A549 (cell line): ENCODE results near the gene DPYD. TPM values are rescaled to one million over a fixed set of nuclear protein-coding genes. Genes with fewer than 3 reads are reported as not detected.

Experiments
- ATAC-seq, 2 experiments: fragments of 200-7000 bp in 1 of 2; fragments of >200 bp in 1 of 2; cut with Nextera tagmentation in 1 of 2; cut with Tn5 transposase in 1 of 2; 3 replicates each; pipeline versions ENCODE4 v1.8.0 to v1.9.1; 2018 to 2020; ENCODE audit warnings: mild to moderate bottlenecking in 1 of 2, moderate library complexity in 1 of 2
- CTCF ChIA-PET: fragments of 300-600 bp; sonication (Branson Sonifier 250); formaldehyde crosslinking; extraction: SDS; loops from one replicate; lab custom pipeline; 2021; ENCODE audit warnings: antibody characterized with exemption, inconsistent platforms; lab: Yijun Ruan, JAX
- POLR2A ChIA-PET: fragments of 350-600 bp; formaldehyde crosslinking; extraction: SDS; loops from one replicate; lab custom pipeline; 2021; ENCODE audit warnings: antibody characterized with exemption, inconsistent platforms; lab: Yijun Ruan, JAX
- DNase-seq, 2 experiments: peaks; one replicate each; pipeline versions ENCODE4 v3.0.0 to v3.0.0-alpha.2; 2011 to 2016; ENCODE audit warnings: low read depth in 1 of 2, low spot score in 1 of 2
- FAIRE-seq: peaks from 2 replicates; lab custom pipeline; 2011; peaks lifted over from hg19 to GRCh38; lab: Jason Lieb, UNC
- H3K27ac ChIP-seq, 2 experiments: fragments of >200 bp; sonication (Bioruptor Twin); formaldehyde crosslinking; 3 replicates each; pipeline ENCODE4 v1.5.1; 2016 to 2017
- H3K4me1 ChIP-seq: fragments of >200 bp; sonication (Bioruptor Twin); formaldehyde crosslinking; 3 replicates; pipeline ENCODE4 v1.6.1; 2016
- H3K4me2 ChIP-seq: fragments of >200 bp; sonication (Bioruptor Twin); formaldehyde crosslinking; 3 replicates; pipeline ENCODE4 v1.6.1; 2016
- H3K4me3 ChIP-seq: fragments of >200 bp; sonication (Bioruptor Twin); formaldehyde crosslinking; 3 replicates; pipeline ENCODE4 v1.5.1; 2016
- H3K9me3 ChIP-seq: fragments of >200 bp; sonication (Bioruptor Twin); formaldehyde crosslinking; 3 replicates; pipeline ENCODE4 v1.6.1; 2016
- BHLHE40 ChIP-seq: IDR thresholded peaks from 2 replicates; pipeline ENCODE4 v1.6.1; 2012; ENCODE audit warnings: low read depth, low read length, inconsistent platforms
- CBX2 ChIP-seq: fragments of 200-600 bp; sonication (generic); IDR thresholded peaks from 2 replicates; pipeline ENCODE4 v1.6.1; 2016; ENCODE audit warnings: low read depth, mild to moderate bottlenecking, borderline replicate concordance
- CBX8 ChIP-seq: fragments of 200-600 bp; sonication (generic); IDR thresholded peaks from 2 replicates; pipeline ENCODE4 v1.6.1; 2016
- CHD2 ChIP-seq: fragments of 150-350 bp; IDR thresholded peaks from 2 replicates; pipeline ENCODE4 v1.6.1; 2014; ENCODE audit warnings: low read length; ENCODE audit not compliant: partially characterized antibody
- CHD4 ChIP-seq: fragments of 200-600 bp; sonication (generic); IDR thresholded peaks from 2 replicates; pipeline ENCODE4 v1.6.1; 2016; ENCODE audit warnings: antibody characterized with exemption, mild to moderate bottlenecking, borderline replicate concordance
- EP300 ChIP-seq, 2 experiments: fragments of >200 bp; sonication (Bioruptor Twin); formaldehyde crosslinking; IDR thresholded peaks; 2 replicates in 1 of 2; 3 replicates in 1 of 2; pipeline ENCODE4 v1.6.1; 2016 to 2017
- FOXS1 ChIP-seq: fragments of 250-450 bp; sonication (Bioruptor Pico); IDR thresholded peaks from 2 replicates; pipeline ENCODE4 v1.5.0; 2020; ENCODE audit warnings: mild to moderate bottlenecking, moderate library complexity
- HDAC2 ChIP-seq: fragments of 200-600 bp; sonication (generic); IDR thresholded peaks from 2 replicates; pipeline ENCODE4 v1.6.1; 2016
- HOXA7 ChIP-seq: fragments of 250-450 bp; sonication (Bioruptor Pico); IDR thresholded peaks from 2 replicates; pipeline ENCODE4 v1.5.0; 2020; ENCODE audit warnings: mild to moderate bottlenecking, moderate library complexity
- HOXB5 ChIP-seq: fragments of 250-450 bp; sonication (Bioruptor Pico); IDR thresholded peaks from 2 replicates; pipeline ENCODE4 v1.5.0; 2020; ENCODE audit warnings: mild to moderate bottlenecking, moderate library complexity
- KDM5A ChIP-seq: fragments of 200-600 bp; sonication (generic); IDR thresholded peaks from 2 replicates; pipeline ENCODE4 v1.6.1; 2016; ENCODE audit warnings: antibody characterized with exemption, mild to moderate bottlenecking
- MAZ ChIP-seq: fragments of 150-350 bp; IDR thresholded peaks from 2 replicates; pipeline ENCODE4 v1.6.1; 2014; ENCODE audit warnings: antibody characterized with exemption, low read depth, low read length, borderline replicate concordance
- NR3C1 ChIP-seq: fragments of >200 bp; sonication (Bioruptor Twin); formaldehyde crosslinking; IDR thresholded peaks from 3 replicates; pipeline ENCODE4 v1.6.1; 2017
- SREBF2 ChIP-seq: fragments of 450-650 bp; IDR thresholded peaks from 2 replicates; pipeline ENCODE4 v1.6.1; 2014; ENCODE audit warnings: mild to moderate bottlenecking, moderate library complexity
- TP53 ChIP-seq: fragments of 250-450 bp; sonication (Bioruptor Pico); IDR thresholded peaks from 2 replicates; pipeline ENCODE4 v1.5.0; 2021; ENCODE audit warnings: mild to moderate bottlenecking, moderate library complexity
- ZNF302 ChIP-seq: fragments of 250-450 bp; sonication (Bioruptor Pico); IDR thresholded peaks from 2 replicates; pipeline ENCODE4 v1.9.0; 2021; ENCODE audit warnings: inconsistent platforms, mild to moderate bottlenecking, moderate library complexity
- ZSCAN20 ChIP-seq: fragments of 250-450 bp; sonication (Bioruptor Pico); IDR thresholded peaks from 2 replicates; pipeline ENCODE4 v1.8.0; 2022; ENCODE audit warnings: mild to moderate bottlenecking, moderate library complexity
- WGBS: methylation state at CpG from one replicate; pipeline ENCODE4 v1.1.6; 2017; ENCODE audit errors: missing lambda C conversion rate; 5-methylcytosine and 5-hydroxymethylcytosine counted together
- polyA plus RNA-seq, 4 experiments: library from polyadenylated mRNA; depleted of rRNA in 3 of 4; stranded (reverse); fragments of >200 nt; fragmentation: RNase III in 1 of 4; extraction: RNeasy Plus Mini Kit Qiagen cat#74134 plus additional on column Dnase treatment in 1 of 4; gene quantifications; 2 replicates in 3 of 4; 3 replicates in 1 of 4; pipeline ENCODE4 v1.2.3, GENCODE V29; 2011 to 2017
- TF ChIP-seq, protein P1 (sequence below): fragments of >200 bp; sonication (Bioruptor Twin); formaldehyde crosslinking; IDR thresholded peaks from 2 replicates; pipeline ENCODE4 v1.6.1; 2016
- TF ChIP-seq, protein P2 (sequence below): fragments of 250-450 bp; sonication (Bioruptor Pico); IDR thresholded peaks from 2 replicates; pipeline ENCODE4 v1.5.0; 2020; ENCODE audit warnings: low read depth, mild to moderate bottlenecking, moderate library complexity
- TF ChIP-seq, protein P3 (sequence below): fragments of >200 bp; sonication (Bioruptor Twin); formaldehyde crosslinking; IDR thresholded peaks from 3 replicates; pipeline ENCODE4 v1.5.1; 2016
- TF ChIP-seq, protein P4 (sequence below): IDR thresholded peaks from 2 replicates; pipeline ENCODE4 v1.6.1; 2012
- TF ChIP-seq, protein P5 (sequence below): fragments of 150-350 bp; IDR thresholded peaks from 2 replicates; pipeline ENCODE4 v1.6.1; 2014; ENCODE audit warnings: low read depth, mild to moderate bottlenecking, low read length

Gene DPYD
- polyA plus RNA-seq, 2 of the 4 experiments (the other 2 are of a cell fraction): 5.9 to 7.5 TPM

DNA sequence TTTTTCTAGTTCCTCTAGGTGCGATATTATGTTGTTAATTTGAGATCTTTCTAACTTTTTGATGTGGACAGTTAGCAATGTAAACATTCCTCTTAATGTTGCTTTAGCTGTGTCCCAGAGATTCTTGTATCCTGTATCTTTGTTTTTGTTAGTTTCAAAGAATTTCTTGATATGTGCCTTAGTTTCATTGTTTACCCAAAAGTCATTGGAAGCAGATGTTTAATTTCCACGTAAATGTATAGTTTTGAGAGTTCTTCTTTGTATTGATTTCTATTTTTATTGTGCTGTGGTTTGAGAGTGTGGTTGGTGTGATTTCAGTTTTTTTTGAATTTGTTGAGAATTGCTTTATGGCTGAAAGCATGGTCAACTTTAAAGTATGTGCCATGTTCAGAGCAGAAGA is 879.8 kb downstream of the DPYD start:
- no peak for FAIRE-seq
- Histone ChIP-seq H3K4me1 (no peaks in the 10 kb centered on the region), H3K9me3 (no peaks in the 10 kb centered on the region), H3K27ac (no peak overlapping the region), H3K4me2 (no peak overlapping the region)
- POLR2A ChIA-PET: no interaction called here
- 11% methylated on average over 2 of the region's 2 CpGs for WGBS
- no peak for DNase-seq
- TF ChIP-seq EP300 (IDR thresholded peaks at IDR 0.05) (no peak), HOXB5 (no peak), CBX8 (no peak), HDAC2 (no peak), CHD2 (no peak), HOXA7 (no peak), ZSCAN20 (no peak), NR3C1 (no peak), BHLHE40 (no peak), MAZ (no peak), CHD4 (no peak), KDM5A (no peak)
- TF ChIP-seq, protein P1, sequence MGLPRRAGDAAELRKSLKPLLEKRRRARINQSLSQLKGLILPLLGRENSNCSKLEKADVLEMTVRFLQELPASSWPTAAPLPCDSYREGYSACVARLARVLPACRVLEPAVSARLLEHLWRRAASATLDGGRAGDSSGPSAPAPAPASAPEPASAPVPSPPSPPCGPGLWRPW: no peak
- TF ChIP-seq, all 56 proteins: peak for 0
- H3K4me3 ChIP-seq: no peak overlapping the region
- ATAC-seq: no peak
- CTCF ChIA-PET: no interaction called here

DNA sequence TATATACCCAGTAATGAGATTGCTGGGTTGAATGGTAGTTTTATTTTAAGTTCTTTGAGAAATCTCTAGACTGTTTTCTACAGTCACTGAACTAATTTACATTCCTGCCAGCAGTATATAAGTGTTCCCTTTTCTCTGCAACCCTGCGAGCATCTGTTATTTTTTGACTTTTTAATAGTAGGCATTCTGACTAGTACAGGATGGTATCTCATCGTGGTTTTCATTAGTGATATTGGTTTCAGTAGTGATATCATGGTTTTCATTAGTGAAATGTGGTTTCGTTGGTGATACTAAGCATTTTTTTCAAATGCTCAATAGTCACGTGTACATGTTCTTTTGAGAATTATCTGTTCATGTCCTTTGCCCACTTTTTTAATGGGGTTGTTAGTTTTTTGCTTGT is 882.4 kb downstream of the DPYD start:
- no peak overlapping the region for H3K4me3 ChIP-seq
- no peaks in the 10 kb centered on the region for H3K4me1 ChIP-seq
- TF ChIP-seq SREBF2: no peak
- TF ChIP-seq FOXS1 (CRISPR knock-in tag): no peak
- TF ChIP-seq, protein P2, sequence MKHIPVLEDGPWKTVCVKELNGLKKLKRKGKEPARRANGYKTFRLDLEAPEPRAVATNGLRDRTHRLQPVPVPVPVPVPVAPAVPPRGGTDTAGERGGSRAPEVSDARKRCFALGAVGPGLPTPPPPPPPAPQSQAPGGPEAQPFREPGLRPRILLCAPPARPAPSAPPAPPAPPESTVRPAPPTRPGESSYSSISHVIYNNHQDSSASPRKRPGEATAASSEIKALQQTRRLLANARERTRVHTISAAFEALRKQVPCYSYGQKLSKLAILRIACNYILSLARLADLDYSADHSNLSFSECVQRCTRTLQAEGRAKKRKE (CRISPR knock-in tag): no peak
- no peak for TF ChIP-seq CBX8
- TF ChIP-seq TP53 (CRISPR knock-in tag): no peak
- no peak for TF ChIP-seq CHD4
- TF ChIP-seq, protein P3, sequence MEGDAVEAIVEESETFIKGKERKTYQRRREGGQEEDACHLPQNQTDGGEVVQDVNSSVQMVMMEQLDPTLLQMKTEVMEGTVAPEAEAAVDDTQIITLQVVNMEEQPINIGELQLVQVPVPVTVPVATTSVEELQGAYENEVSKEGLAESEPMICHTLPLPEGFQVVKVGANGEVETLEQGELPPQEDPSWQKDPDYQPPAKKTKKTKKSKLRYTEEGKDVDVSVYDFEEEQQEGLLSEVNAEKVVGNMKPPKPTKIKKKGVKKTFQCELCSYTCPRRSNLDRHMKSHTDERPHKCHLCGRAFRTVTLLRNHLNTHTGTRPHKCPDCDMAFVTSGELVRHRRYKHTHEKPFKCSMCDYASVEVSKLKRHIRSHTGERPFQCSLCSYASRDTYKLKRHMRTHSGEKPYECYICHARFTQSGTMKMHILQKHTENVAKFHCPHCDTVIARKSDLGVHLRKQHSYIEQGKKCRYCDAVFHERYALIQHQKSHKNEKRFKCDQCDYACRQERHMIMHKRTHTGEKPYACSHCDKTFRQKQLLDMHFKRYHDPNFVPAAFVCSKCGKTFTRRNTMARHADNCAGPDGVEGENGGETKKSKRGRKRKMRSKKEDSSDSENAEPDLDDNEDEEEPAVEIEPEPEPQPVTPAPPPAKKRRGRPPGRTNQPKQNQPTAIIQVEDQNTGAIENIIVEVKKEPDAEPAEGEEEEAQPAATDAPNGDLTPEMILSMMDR: no peak
- TF ChIP-seq CBX2: no peak
- TF ChIP-seq, protein P4, sequence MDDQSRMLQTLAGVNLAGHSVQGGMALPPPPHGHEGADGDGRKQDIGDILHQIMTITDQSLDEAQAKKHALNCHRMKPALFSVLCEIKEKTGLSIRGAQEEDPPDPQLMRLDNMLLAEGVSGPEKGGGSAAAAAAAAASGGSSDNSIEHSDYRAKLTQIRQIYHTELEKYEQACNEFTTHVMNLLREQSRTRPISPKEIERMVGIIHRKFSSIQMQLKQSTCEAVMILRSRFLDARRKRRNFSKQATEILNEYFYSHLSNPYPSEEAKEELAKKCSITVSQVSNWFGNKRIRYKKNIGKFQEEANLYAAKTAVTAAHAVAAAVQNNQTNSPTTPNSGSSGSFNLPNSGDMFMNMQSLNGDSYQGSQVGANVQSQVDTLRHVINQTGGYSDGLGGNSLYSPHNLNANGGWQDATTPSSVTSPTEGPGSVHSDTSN: no peak
- TF ChIP-seq, protein P5, sequence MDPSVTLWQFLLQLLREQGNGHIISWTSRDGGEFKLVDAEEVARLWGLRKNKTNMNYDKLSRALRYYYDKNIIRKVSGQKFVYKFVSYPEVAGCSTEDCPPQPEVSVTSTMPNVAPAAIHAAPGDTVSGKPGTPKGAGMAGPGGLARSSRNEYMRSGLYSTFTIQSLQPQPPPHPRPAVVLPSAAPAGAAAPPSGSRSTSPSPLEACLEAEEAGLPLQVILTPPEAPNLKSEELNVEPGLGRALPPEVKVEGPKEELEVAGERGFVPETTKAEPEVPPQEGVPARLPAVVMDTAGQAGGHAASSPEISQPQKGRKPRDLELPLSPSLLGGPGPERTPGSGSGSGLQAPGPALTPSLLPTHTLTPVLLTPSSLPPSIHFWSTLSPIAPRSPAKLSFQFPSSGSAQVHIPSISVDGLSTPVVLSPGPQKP: no peak
- no peak for TF ChIP-seq ZNF302 (CRISPR knock-in tag)
- TF ChIP-seq, all 56 proteins: peak for 0
- CTCF ChIA-PET: no interaction called here
- DNase-seq: no peak
- Histone ChIP-seq H3K9me3 (no peaks in the 10 kb centered on the region), H3K4me2 (no peak overlapping the region), H3K27ac (no peak overlapping the region)
- POLR2A ChIA-PET: no interaction called here
- ATAC-seq: no peak
- FAIRE-seq: no peak
- WGBS: 30% methylated on average over 4 of the region's 4 CpGs
